Natural killer cell (primary cell): ENCODE data around the gene RNU2-63P. TPM values are rescaled to one million over a fixed set of nuclear protein-coding genes. Genes with fewer than 3 reads are reported as not detected.
"Not testable (repeated sequence)": the region's sequence is repeated elsewhere in the genome, so short reads cannot be mapped to it uniquely, and the experiment has no call there.

Experiments used
- ATAC-seq, 3 donors: fragments of 150-1000 bp in 2 of 3; fragments of 200-7000 bp in 1 of 3; cut with Tn5 transposase; 1 replicate in 1 of 3; 2 replicates in 2 of 3; pipeline ENCODE4 v1.10.0; 2021; ENCODE audit warnings: mild to moderate bottlenecking in 2 of 3, moderate library complexity in 2 of 3
- DNase-seq, 2 donors: peaks; one replicate each; pipeline versions ENCODE4 v3.0.0 to v3.0.0-alpha.2; 2013 to 2021; ENCODE audit warnings: mixed read lengths in 1 of 2
- H3K27ac ChIP-seq: one replicate; pipeline ENCODE4 v1.5.1; 2013; ENCODE audit warnings: mild to moderate bottlenecking, low read length
- H3K27me3 ChIP-seq: one replicate; pipeline ENCODE4 v1.6.1; 2013; ENCODE audit warnings: low read length; ENCODE audit not compliant: control insufficient read depth, insufficient read depth
- H3K36me3 ChIP-seq: one replicate; pipeline ENCODE4 v1.6.1; 2013; ENCODE audit warnings: low read length; ENCODE audit not compliant: control insufficient read depth, insufficient read depth
- H3K4me1 ChIP-seq: one replicate; pipeline ENCODE4 v1.6.1; 2013; ENCODE audit warnings: low read length; ENCODE audit not compliant: control insufficient read depth, insufficient read depth
- H3K4me3 ChIP-seq: one replicate; pipeline ENCODE4 v1.5.1; 2013; ENCODE audit warnings: low read length
- H3K9me3 ChIP-seq: one replicate; pipeline ENCODE4 v1.6.1; 2013; ENCODE audit warnings: low read length; ENCODE audit not compliant: control insufficient read depth, insufficient read depth
- H3K27ac Mint-ChIP-seq, 2 donors: one replicate each; pipeline ENCODE4 v1.8.0; 2022; ENCODE audit warnings: mild to moderate bottlenecking in 2 of 2, mixed read lengths in 2 of 2, moderate library complexity in 1 of 2
- H3K27me3 Mint-ChIP-seq, 2 donors: one replicate each; pipeline ENCODE4 v1.8.0; 2022; ENCODE audit warnings: low read depth in 2 of 2, mixed read lengths in 2 of 2
- H3K36me3 Mint-ChIP-seq: one replicate; pipeline ENCODE4 v1.8.0; 2022; ENCODE audit warnings: mixed read lengths
- H3K4me1 Mint-ChIP-seq, 2 donors: one replicate each; pipeline ENCODE4 v1.8.0; 2022; ENCODE audit warnings: mixed read lengths in 2 of 2
- H3K4me3 Mint-ChIP-seq: one replicate; pipeline ENCODE4 v1.8.0; 2022; ENCODE audit warnings: mild to moderate bottlenecking, moderate library complexity, mixed read lengths
- H3K9me3 Mint-ChIP-seq, 2 donors: one replicate each; pipeline ENCODE4 v1.8.0; 2022; ENCODE audit warnings: mixed read lengths in 2 of 2
- CTCF ChIP-seq: fragments of 200-600 bp; IDR thresholded peaks from one replicate; pipeline ENCODE4 v1.8.0; 2022; ENCODE audit warnings: antibody characterized with exemption
- WGBS: methylation state at CpG from one replicate; pipeline ENCODE4 v1.1.7; 2013; ENCODE audit warnings: missing lambda C conversion rate; ENCODE audit not compliant: insufficient coverage; 5-methylcytosine and 5-hydroxymethylcytosine counted together
- intact Hi-C: fragments of 100-400 bp; cut with micrococcal nuclease; formaldehyde crosslinking; loops from one replicate; pipeline ENCODE4 v1.14.2; 2022
- total RNA-seq, 4 donors: library from RNA; stranded (reverse); fragments of 120-200 nt in 1 of 4; gene quantifications; one replicate each; pipeline versions ENCODE4 v1.2.3 to v1.2.4, GENCODE V29; 2013 to 2022

RNU2-63P gene
- total RNA-seq, 3 donors from 2014 or later (not counting 1 experiment from before 2014, with no cell fraction given): 46.9 to 117 (median 48.3) TPM

- peaks cover 8% of the 10 kb centered on the region for H3K4me1 ChIP-seq
- H3K4me3 ChIP-seq: no peak overlapping the region
- Mint-ChIP-seq H3K27ac (no peak overlapping the region), H3K9me3 (no peaks in the 10 kb centered on the region), H3K4me1 (peaks cover 20 to 22% of the 10 kb centered on the region in 2 donors), H3K27me3 (no peaks in the 10 kb centered on the region), H3K4me3 (no peak overlapping the region), H3K36me3 (no peaks in the 10 kb centered on the region)
- intact Hi-C loops: no loop called here
- no peaks in the 10 kb centered on the region for H3K36me3 ChIP-seq
- DNase-seq (no peak), ATAC-seq (no peak)
- no peaks in the 10 kb centered on the region for H3K27me3 ChIP-seq
- no peak overlapping the region for H3K27ac ChIP-seq
- no peak for TF ChIP-seq CTCF
- 97% methylated on average over 2 of the region's 3 CpGs for WGBS
- H3K9me3 ChIP-seq: no peaks in the 10 kb centered on the region
Measured at GRCh38 chr2:88019985-88020384, 3.6 kb upstream of the RNU2-63P start.

- Histone ChIP-seq H3K27me3 (no peaks in the 10 kb centered on the region), H3K4me3 (no peak overlapping the region), H3K36me3 (no peaks in the 10 kb centered on the region), H3K4me1 (peaks cover 8% of the 10 kb centered on the region), H3K27ac (no peak overlapping the region), H3K9me3 (no peaks in the 10 kb centered on the region)
- DNase-seq (no peak), ATAC-seq (no peak)
- Mint-ChIP-seq H3K4me3 (no peak overlapping the region), H3K9me3 (no peaks in the 10 kb centered on the region), H3K4me1 (peaks cover 20 to 22% of the 10 kb centered on the region in 2 donors), H3K27me3 (no peaks in the 10 kb centered on the region), H3K27ac (no peak overlapping the region), H3K36me3 (no peaks in the 10 kb centered on the region)
- TF ChIP-seq CTCF: no peak
- WGBS: 90% methylated on average over 6 of the region's 6 CpGs
- intact Hi-C loops: no loop called here
Measured at GRCh38 chr2:88018909-88019308, 2.6 kb upstream of the RNU2-63P start.

GRCh38 chr2:88018077-88018805 lies 1.9 kb upstream of the RNU2-63P start:
- H3K9me3 ChIP-seq, H3K36me3 Mint-ChIP-seq, H3K27me3 Mint-ChIP-seq, intact Hi-C loops, H3K27ac Mint-ChIP-seq, H3K27ac ChIP-seq, DNase-seq, H3K4me3 ChIP-seq, ATAC-seq, H3K36me3 ChIP-seq, H3K9me3 Mint-ChIP-seq, H3K4me1 ChIP-seq, H3K27me3 ChIP-seq: not testable (repeated sequence)
- peak overlapping the region; percentile 98 for H3K4me3 Mint-ChIP-seq
- peaks cover 20 to 22% of the 10 kb centered on the region in 2 donors for H3K4me1 Mint-ChIP-seq
- WGBS: 96% methylated on average over 11 of the region's 11 CpGs

GRCh38 chr2:88017780-88018038 lies 1.4 kb upstream of the RNU2-63P start:
- H3K4me3 ChIP-seq, ATAC-seq, H3K36me3 ChIP-seq, H3K9me3 ChIP-seq, H3K4me1 ChIP-seq, H3K27ac ChIP-seq, intact Hi-C loops, H3K27me3 ChIP-seq, H3K36me3 Mint-ChIP-seq, H3K27me3 Mint-ChIP-seq, DNase-seq, H3K9me3 Mint-ChIP-seq: not testable (repeated sequence)
- Mint-ChIP-seq H3K27ac (peak overlapping the region in 1 of 2 donors; percentile 97), H3K4me3 (peak overlapping the region; percentile 98), H3K4me1 (peaks cover 20 to 22% of the 10 kb centered on the region in 2 donors)
- 96% methylated on average over 2 of the region's 2 CpGs for WGBS
